IPS-15b (cell line): ENCODE results near the gene LAMB1.

Experiments
- H3K27me3 ChIP-seq: one replicate; pipeline ENCODE4 v1.6.1; 2013; ENCODE audit warnings: low read length; ENCODE audit not compliant: control insufficient read depth, insufficient read depth
- H3K36me3 ChIP-seq: one replicate; pipeline ENCODE4 v1.6.1; 2013; ENCODE audit warnings: low read length; ENCODE audit not compliant: control insufficient read depth, insufficient read depth
- H3K4me1 ChIP-seq: one replicate; pipeline ENCODE4 v1.6.1; 2013; ENCODE audit warnings: mild to moderate bottlenecking, low read length; ENCODE audit not compliant: control insufficient read depth, insufficient read depth
- H3K4me3 ChIP-seq: one replicate; pipeline ENCODE4 v1.5.1; 2013; ENCODE audit warnings: low read depth, low read length
- H3K9ac ChIP-seq: one replicate; pipeline ENCODE4 v1.6.1; 2013; ENCODE audit warnings: low read depth, mild to moderate bottlenecking, low read length
- H3K9me3 ChIP-seq: one replicate; pipeline ENCODE4 v1.6.1; 2013; ENCODE audit warnings: mild to moderate bottlenecking, low read length; ENCODE audit not compliant: control insufficient read depth, insufficient read depth

Gene LAMB1

DNA sequence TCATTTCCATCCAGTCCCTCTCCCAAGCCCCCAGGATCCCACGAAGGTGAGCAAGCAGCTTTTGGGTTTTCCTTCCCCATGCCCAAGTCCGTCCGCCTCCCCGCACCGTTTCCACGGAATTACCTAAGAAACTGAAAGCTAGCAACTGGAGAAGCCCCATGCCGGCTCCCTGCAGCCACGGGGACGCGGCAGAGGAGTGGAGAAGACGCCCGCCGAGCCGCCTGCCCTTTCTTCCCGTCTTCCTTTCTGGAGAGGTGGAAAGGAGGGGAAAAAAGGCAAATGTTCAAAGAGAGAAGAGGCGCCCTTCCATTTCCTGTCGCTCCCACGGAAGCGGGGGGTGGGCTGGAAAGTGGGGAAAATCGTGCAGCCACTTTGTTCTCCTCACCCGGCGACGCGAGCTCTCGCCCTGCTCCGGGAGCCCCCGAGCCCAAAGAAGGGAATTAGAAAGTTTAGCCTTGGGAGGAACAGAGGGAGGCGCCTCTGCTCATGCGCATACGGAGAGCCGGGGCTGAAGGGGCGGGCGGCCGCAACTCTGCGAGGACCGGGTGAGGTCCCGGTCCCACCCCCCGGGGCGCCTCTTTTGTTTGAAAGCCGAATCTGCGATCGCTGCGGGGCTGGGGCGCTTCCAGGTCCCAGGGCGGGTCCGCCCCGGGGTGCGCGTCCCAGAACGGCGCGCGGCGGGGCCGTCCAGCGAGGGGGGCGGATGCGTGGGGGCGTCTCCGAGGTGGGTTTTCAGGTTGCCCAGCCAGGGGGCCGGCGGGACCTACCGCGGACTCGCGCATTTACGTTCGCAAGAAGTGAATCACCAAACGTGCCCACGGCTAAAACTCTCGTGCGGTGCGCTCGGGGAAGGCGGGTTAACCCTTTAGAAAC, at the start of gene LAMB1:
Gene LAMB1 (minus strand): TSS at position 436 of the 873 bp plus-strand sequence. CDS start 276 bp downstream, at position 160.
- Histone ChIP-seq H3K4me1 (peaks cover 10% of the 10 kb centered on the region), H3K4me3 (peak within 1 kb of the TSS; percentile 76), H3K36me3 (no peaks in the 10 kb centered on the region), H3K9me3 (no peaks in the 10 kb centered on the region), H3K9ac (peak within 1 kb of the TSS; percentile 61), H3K27me3 (peaks cover 61% of the 10 kb centered on the region)

DNA sequence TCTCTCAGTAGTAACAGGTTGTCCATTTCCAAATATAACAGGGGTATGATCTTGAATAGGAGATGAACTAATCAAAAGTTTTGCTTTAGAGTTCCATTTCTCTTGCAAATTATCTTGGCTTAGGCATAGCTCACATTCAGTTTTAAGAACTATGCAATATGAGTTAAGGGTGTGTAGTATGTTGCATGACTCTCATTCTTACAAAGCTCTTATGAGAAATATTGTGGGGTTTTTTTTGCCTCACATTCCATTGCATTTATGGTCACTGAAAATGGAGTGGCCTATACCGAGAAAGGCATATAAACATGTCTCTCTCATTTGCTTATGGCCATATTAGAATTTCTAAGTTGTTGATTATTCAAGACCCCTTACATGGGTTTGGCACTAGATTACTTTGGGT, 48.5 kb upstream of the LAMB1 start:
- Histone ChIP-seq H3K9me3 (no peaks in the 10 kb centered on the region), H3K9ac (no peak overlapping the region), H3K4me3 (no peak overlapping the region), H3K36me3 (no peaks in the 10 kb centered on the region), H3K27me3 (no peaks in the 10 kb centered on the region), H3K4me1 (no peaks in the 10 kb centered on the region)

DNA sequence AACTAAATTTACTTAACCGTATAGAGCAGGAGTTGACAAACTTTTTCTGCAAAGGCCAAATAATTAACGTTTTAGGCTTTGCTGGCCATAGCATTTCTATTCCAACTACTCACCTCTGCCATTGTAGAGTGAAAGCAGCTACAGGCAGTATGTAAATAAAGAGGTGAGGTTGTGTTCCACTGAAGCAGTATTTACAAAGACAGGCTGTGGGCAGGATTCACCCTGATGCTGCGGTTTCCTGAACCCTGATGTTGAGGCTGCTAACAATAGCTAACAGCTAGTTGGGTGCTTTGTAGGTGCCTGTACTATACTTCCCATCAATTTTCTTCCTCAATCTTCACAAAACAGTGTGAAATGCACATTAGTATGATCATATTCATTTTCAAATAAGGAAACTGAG, 47.0 kb upstream of the LAMB1 start:
- no peaks in the 10 kb centered on the region for H3K27me3 ChIP-seq
- no peak overlapping the region for H3K9ac ChIP-seq
- H3K9me3 ChIP-seq: no peaks in the 10 kb centered on the region
- H3K36me3 ChIP-seq: no peaks in the 10 kb centered on the region
- no peaks in the 10 kb centered on the region for H3K4me1 ChIP-seq
- no peak overlapping the region for H3K4me3 ChIP-seq

- H3K9me3 ChIP-seq: no peaks in the 10 kb centered on the region
- H3K4me1 ChIP-seq: no peaks in the 10 kb centered on the region
- H3K9ac ChIP-seq: no peak overlapping the region
- no peaks in the 10 kb centered on the region for H3K36me3 ChIP-seq
- H3K27me3 ChIP-seq: no peaks in the 10 kb centered on the region
- no peak overlapping the region for H3K4me3 ChIP-seq
Measured at GRCh38 chr7:108048422-108048821, 45.5 kb upstream of the LAMB1 start.

DNA sequence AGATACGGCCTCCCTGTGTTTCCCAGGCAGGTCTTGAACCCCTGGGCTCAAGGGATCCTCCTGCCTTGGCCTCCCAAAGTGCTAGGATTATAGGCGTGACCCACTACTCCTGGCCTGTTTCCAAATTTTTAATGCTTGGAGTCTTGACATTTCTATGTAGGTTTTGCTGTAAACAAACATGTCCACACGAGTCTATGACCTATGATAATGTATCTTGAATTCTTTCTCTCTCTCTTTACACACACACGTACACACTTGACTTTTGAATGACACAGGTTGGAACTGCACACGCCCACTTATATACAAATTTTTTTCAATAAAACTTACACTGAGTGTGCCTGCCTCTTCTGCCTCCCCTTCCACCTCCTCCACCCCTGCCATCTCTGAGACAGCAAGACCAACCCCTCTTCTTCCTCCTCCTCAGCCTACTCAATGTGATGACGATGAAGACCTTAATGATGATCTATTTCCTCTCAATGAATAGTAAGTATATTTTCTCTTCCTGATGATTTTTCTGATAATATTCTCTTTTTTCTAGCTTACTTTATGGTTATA, 44.1 kb upstream of the LAMB1 start:
- no peaks in the 10 kb centered on the region for H3K9me3 ChIP-seq

GRCh38 chr7:108045669-108046068, 42.7 kb upstream of the LAMB1 start:
- no peak overlapping the region for H3K9ac ChIP-seq
- no peaks in the 10 kb centered on the region for H3K4me1 ChIP-seq
- no peak overlapping the region for H3K4me3 ChIP-seq
- H3K9me3 ChIP-seq: no peaks in the 10 kb centered on the region
- no peaks in the 10 kb centered on the region for H3K36me3 ChIP-seq
- H3K27me3 ChIP-seq: no peaks in the 10 kb centered on the region

More for the DNA sequence above, 44.1 kb upstream of the LAMB1 start:
- H3K4me3 ChIP-seq: no peak overlapping the region
- no peaks in the 10 kb centered on the region for H3K4me1 ChIP-seq
- no peaks in the 10 kb centered on the region for H3K36me3 ChIP-seq
- H3K9ac ChIP-seq: no peak overlapping the region
- H3K27me3 ChIP-seq: no peaks in the 10 kb centered on the region

DNA sequence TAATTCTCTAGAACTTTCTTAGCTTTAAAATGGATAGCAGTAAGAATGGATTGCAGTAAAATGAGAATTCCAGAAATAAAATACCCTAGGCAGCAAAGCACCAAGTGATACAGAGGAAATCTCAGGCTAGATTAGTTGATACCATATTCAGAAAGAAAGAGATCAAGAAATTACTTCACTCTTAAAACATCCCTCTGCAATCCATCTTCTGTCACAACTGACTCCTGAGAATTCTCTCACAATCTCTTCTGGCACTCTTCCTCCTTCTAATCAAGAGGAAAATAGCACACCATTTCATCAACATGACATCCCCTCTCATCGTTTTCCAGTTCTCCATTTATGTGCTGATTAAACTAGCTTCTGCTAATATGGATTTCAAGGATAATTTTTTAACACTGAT, 42.2 kb upstream of the LAMB1 start:
- Histone ChIP-seq H3K9me3 (no peaks in the 10 kb centered on the region), H3K27me3 (no peaks in the 10 kb centered on the region), H3K36me3 (no peaks in the 10 kb centered on the region), H3K4me1 (no peaks in the 10 kb centered on the region), H3K4me3 (no peak overlapping the region), H3K9ac (no peak overlapping the region)

GRCh38 chr7:108044345-108044744, 41.4 kb upstream of the LAMB1 start:
- Histone ChIP-seq H3K9ac (no peak overlapping the region), H3K9me3 (no peaks in the 10 kb centered on the region), H3K36me3 (no peaks in the 10 kb centered on the region), H3K4me3 (no peak overlapping the region), H3K4me1 (no peaks in the 10 kb centered on the region), H3K27me3 (no peaks in the 10 kb centered on the region)

- no peak overlapping the region for H3K9ac ChIP-seq
- no peaks in the 10 kb centered on the region for H3K27me3 ChIP-seq
- H3K9me3 ChIP-seq: no peaks in the 10 kb centered on the region
- peaks cover 9% of the 10 kb centered on the region for H3K4me1 ChIP-seq
- H3K36me3 ChIP-seq: no peaks in the 10 kb centered on the region
- no peak overlapping the region for H3K4me3 ChIP-seq
Measured at GRCh38 chr7:108038986-108039385, 36.0 kb upstream of the LAMB1 start.

- Histone ChIP-seq H3K9me3 (no peaks in the 10 kb centered on the region), H3K36me3 (no peaks in the 10 kb centered on the region), H3K27me3 (no peaks in the 10 kb centered on the region), H3K4me1 (peaks cover 13% of the 10 kb centered on the region), H3K9ac (no peak overlapping the region), H3K4me3 (no peak overlapping the region)
Measured at GRCh38 chr7:108037741-108038140, 34.8 kb upstream of the LAMB1 start.

DNA sequence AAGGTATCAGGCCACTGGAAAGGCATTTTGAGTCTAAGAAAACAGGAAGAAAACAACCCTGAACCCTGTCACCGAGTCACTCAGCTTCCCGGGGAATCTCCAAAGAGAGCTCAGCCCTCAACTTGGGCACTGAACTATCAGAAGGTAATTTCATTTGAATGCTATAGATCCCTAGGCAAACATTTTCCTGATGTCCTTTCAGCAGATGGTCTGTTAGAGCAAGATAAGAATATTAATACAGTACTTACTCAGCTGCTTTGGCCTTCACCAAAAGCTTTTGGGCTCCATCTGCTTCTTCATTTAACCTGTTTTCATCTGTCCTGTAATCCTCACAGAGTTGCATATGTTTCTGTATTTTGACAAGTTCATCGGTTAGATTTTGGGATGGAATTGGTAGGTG, 34.2 kb upstream of the LAMB1 start:
- H3K9ac ChIP-seq: no peak overlapping the region
- no peaks in the 10 kb centered on the region for H3K27me3 ChIP-seq
- no peak overlapping the region for H3K4me3 ChIP-seq
- H3K4me1 ChIP-seq: peaks cover 13% of the 10 kb centered on the region
- H3K9me3 ChIP-seq: no peaks in the 10 kb centered on the region
- H3K36me3 ChIP-seq: no peaks in the 10 kb centered on the region

- Histone ChIP-seq H3K4me3 (no peak overlapping the region), H3K9me3 (no peaks in the 10 kb centered on the region), H3K27me3 (no peaks in the 10 kb centered on the region), H3K4me1 (peaks cover 13% of the 10 kb centered on the region), H3K9ac (no peak overlapping the region), H3K36me3 (no peaks in the 10 kb centered on the region)
Measured at GRCh38 chr7:108034586-108034985, 31.6 kb upstream of the LAMB1 start.
